SK-MEL-5 (cell line): ENCODE results near the gene WDR70. TPM values are rescaled to one million over a fixed set of nuclear protein-coding genes. Genes with fewer than 3 reads are reported as not detected.
"Not testable (repeated sequence)": the region's sequence is repeated elsewhere in the genome, so short reads cannot be mapped to it uniquely, and the experiment has no call there.

ENCODE experiments used
- DNase-seq: peaks from one replicate; pipeline ENCODE4 v3.0.0-alpha.2; 2016; ENCODE audit warnings: low read depth, low spot score
- in situ Hi-C: cut with HindIII; loops from 2 replicates; pipeline ENCODE4 v1.10.0; 2016; ENCODE audit warnings: low sequenced_read_pairs, high pct_unique_total_duplicates, low pct_unique_long_range_greater_than_20kb
- polyA plus RNA-seq, 2 experiments: library from polyadenylated mRNA; depleted of rRNA; stranded (reverse); fragments of >200 nt; gene quantifications; 2 replicates each; pipeline ENCODE4 v1.2.3, GENCODE V29; 2015
- total RNA-seq: library from RNA; depleted of rRNA; stranded (reverse); fragments of >200 nt; shearing (Covaris generic); gene quantifications from 2 replicates; pipeline ENCODE4 v1.2.3, GENCODE V29; 2014; rRNA removed

WDR70 gene
- 42.5 and 45.6 TPM in 2 replicates for total RNA-seq
- 19.6 and 20.7 TPM in 2 replicates for polyA plus RNA-seq (2015; cell fraction: cytosol; rRNA removed)
- polyA plus RNA-seq (2015; cell fraction: nucleus; rRNA removed): 20.3 and 33.6 TPM in 2 replicates

DNA sequence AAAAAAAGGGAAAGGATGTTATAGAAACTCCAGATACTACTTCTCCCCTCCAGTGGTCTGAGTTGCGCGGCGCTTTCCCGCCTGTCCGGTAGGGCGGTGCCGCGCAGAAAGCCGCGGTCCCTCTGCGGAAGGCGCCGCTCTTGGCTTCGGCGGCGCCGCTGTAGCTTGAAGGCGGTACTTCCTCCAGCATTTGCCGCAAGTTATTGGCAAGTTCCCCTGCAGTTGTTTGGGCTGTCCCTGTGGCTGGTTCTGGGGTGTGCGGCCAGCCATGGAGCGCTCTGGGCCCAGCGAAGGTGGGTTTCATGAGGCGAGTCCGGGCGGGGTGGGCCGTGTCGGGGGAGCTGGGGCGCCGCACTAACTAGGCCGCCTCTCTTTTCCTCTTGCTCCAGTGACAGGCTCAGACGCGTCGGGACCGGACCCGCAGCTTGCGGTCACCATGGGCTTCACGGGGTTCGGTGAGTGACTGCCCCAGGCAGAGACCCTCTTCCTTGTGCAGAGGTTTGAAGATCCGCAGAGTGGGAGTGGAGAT lies at the start of gene WDR70:
Gene WDR70 (plus strand): TSS at position 219 of the 529 bp plus-strand sequence. CDS start 50 bp downstream, at position 269.
- peak; percentile 96 for DNase-seq
- in situ Hi-C loops: not testable (repeated sequence)

DNA sequence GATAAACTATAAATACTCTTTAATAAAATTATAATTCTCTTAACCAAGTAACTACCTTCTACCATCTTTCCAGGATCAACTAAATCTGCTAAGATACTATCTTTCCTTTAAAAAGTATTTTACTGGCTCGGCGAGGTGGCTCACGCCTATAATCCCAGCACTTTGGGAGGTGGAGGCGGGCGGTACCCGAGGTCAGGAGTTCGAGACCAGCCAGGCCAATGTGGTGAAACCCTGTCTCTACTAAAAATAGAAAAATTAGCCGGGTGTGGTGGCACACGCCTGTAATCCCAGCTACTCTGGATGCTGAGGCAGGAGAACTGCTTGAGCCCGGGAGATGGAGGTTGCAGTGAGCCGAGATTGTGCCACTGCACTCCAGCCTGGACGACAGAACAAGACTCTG lies 44.4 kb upstream of the WDR70 start:
- in situ Hi-C loops, DNase-seq: not testable (repeated sequence)

DNA sequence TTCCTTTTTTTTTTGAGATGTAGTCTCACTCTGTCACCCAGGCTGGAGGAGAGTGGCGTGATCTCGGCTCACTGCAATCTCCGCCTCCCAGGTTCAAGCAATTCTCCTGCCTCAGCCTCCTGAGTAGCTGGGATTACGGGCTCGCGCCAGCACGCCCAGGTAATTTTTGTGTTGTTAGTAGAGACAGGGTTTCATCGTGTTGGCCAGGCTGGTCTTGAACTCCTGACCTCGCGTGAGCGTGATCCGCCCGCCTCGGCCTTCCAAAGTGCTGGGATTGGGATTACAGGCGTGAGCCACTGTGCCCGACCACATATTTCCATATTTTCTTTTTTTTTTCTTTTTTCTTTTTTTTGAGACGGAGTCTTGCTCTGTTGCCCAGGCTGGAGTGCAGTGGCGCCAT lies 36.4 kb upstream of the WDR70 start:
- in situ Hi-C loops, DNase-seq: not testable (repeated sequence)

- DNase-seq: no peak
- in situ Hi-C loops: no loop called here
These were observed 24.0 kb upstream of the WDR70 start for GRCh38 chr5:37355161-37355560.

- DNase-seq: no peak
- in situ Hi-C loops: no loop called here
These were observed 8.6 kb upstream of the WDR70 start for GRCh38 chr5:37370550-37370863.

GRCh38 chr5:37370864-37371726 lies 8.0 kb upstream of the WDR70 start, which contains the start of gene NUP155:
Gene NUP155 (minus strand): TSS chr5:37371106. CDS start chr5:37370977, 129 bp downstream.
- in situ Hi-C loops: no loop called here

DNA sequence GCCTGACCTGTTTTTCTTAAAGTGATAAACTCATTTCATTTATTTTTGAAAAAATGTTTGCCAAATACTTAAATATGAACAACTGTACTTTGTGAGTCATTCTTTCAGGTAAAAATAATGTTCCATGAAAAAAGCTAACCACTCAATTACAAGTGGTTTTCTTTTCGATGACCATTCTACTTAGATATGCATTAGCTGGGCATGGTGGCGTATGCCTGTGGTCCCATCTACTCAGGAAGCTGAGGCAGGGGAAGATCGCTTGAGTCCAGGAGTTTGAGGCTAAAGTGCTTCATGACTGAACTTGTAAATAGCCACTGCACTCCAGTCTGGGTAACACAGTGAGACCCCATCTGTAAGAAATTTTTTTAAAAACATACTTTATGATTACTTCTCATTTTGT lies 4.0 kb upstream of the WDR70 start:
- no peak for DNase-seq
- in situ Hi-C loops: no loop called here

More at GRCh38 chr5:37370864-37371726, 8.0 kb upstream of the WDR70 start, which contains the start of gene NUP155:
- peak; percentile 99 for DNase-seq

GRCh38 chr5:37378066-37378465 lies 1.1 kb upstream of the WDR70 start:
- DNase-seq, in situ Hi-C loops: not testable (repeated sequence)

- peak; percentile 19 for DNase-seq
- in situ Hi-C loops: no loop called here
These were observed 12.5 kb downstream of the WDR70 start for GRCh38 chr5:37391591-37391990.

DNA sequence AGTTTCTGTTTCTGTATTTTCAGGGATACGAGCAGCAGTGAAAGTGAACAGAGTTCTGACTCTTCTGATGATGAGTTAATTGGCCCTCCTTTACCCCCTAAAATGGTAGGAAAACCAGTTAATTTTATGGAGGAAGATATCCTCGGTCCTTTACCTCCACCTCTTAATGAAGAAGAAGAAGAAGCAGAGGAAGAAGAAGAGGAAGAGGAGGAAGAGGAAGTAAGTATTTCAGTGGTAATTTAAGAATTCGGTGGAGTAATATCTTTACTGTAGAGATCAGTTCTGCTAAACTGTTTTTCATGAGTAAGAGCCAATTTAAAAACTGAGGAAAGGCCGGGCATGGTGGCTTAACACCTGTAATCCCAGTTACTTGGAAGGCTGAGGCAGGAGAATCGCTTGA lies 17.2 kb downstream of the WDR70 start:
- in situ Hi-C loops: no loop called here
- no peak for DNase-seq

DNA sequence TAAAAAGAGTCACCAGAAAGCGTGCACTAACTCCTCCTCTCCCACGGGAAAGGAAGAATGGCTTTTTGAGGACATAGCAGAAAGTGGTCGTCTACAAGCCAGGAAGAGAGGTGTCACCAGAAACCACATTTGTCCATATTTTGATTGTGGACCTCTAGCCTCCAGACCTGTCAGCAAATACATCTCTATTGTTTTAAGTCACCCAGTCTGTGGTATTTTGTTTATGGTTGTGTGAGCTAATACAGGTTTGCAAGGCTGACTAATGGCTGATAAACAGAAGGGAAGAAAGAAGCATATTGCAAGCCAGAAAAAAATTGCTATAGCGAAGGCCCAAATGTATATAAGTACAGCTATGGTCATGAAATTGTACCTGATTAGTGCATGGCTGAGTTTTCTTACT lies 21.4 kb downstream of the WDR70 start:
- in situ Hi-C loops: no loop called here
- DNase-seq: no peak

GRCh38 chr5:37412515-37412914 lies 33.4 kb downstream of the WDR70 start:
- no peak for DNase-seq
- in situ Hi-C loops: no loop called here

GRCh38 chr5:37415456-37415855 lies 36.3 kb downstream of the WDR70 start:
- DNase-seq, in situ Hi-C loops: not testable (repeated sequence)

DNA sequence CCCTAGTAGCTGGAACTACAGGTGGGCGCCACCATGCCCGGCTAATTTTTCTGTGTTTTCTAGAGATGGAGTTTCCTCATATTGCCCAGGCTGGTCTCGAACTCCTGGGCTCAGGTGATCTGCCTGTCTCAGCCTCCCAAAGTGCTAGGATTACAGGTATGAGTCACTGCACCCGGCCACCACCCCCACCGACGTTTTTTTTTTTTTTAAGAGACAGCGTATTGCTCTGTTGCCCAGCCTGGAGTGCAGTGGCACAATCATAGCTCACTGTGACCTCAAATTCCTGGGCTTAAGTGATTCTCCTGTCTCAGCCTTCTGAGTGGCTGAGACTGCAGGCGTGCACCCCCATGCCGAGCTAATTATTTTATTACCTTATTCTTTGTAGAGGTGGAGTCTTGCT lies 38.2 kb downstream of the WDR70 start:
- in situ Hi-C loops: no loop called here
- DNase-seq: no peak

GRCh38 chr5:37424441-37424840 lies 45.3 kb downstream of the WDR70 start:
- in situ Hi-C loops: no loop called here
- DNase-seq: no peak

DNA sequence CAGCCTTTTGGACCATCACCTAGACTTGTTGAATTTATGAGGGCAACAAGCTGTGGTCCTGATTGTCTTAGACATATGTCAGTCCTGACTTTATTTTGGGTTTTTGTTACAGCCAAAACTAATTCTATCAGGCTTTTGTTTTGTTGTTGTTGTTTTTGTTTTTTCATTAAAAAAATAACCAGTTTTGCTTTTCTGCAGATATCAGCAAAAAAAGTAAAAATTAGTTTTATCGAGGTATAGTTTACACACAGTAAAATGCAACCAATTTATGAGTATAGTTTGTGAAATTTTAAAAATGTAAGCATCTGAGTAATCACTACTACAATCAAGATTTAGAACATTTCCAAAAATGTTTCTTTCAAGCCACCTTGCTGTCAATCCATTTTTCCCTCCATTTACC lies 48.9 kb downstream of the WDR70 start:
- DNase-seq: no peak
- in situ Hi-C loops: no loop called here

GRCh38 chr5:37435261-37435660 lies 56.1 kb downstream of the WDR70 start:
- peak; percentile 77 for DNase-seq
- in situ Hi-C loops: no loop called here

DNA sequence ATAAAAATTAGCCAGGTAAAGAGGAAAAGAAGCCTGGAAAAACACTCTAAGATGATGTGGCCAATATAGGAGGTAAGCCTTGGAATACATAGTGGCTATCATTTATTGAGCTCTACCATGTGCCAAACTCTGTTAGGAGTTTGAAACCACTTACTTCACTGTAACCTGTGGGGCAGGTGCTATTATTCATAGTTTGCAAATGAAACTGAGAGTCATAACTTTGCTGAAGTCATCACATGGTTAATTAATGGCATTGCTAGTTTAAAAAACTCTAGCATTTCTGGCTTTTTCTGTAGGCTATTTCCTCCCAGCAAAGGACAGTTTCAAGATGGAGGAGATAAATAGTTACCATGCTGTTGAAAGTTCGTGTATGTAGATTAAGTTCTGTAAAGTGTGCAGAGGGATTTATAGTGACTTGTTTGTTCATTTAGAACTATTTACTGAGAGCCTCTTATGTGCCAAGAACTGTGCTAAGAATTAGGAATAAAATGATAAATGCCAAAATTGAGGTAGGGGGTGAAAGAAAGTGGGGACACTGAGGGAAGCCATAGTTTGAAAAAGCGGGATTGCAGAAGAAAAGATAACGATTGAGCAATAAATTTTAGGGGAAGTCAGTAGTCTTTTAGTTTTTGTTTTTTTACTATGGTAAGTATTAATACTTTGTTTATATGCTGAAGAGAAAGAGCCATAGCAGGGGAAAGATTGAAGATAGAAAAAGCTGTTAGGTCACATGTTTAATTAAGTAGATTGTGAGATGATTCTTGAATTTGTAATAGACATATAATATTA lies 57.2 kb downstream of the WDR70 start:
- no peak for DNase-seq
- in situ Hi-C loops: no loop called here
